Vagina (tissue), 2 donors: ENCODE data around the gene NLRP14. TPM values are rescaled to one million over a fixed set of nuclear protein-coding genes. Genes with fewer than 3 reads are reported as not detected.

Experiments used
- DNase-seq, 2 donors: peaks; one replicate each; pipeline ENCODE4 v3.0.0-alpha.2; 2017; ENCODE audit errors: extremely low spot score in 2 of 2
- H3K27ac ChIP-seq: fragments of 200-600 bp; sonication (generic); one replicate; pipeline ENCODE4 v1.5.1; 2019
- H3K27me3 ChIP-seq: fragments of 200-600 bp; sonication (generic); one replicate; pipeline ENCODE4 v1.5.1; 2019
- H3K36me3 ChIP-seq, 2 donors: fragments of 200-600 bp; sonication (generic); one replicate each; pipeline ENCODE4 v1.5.1; 2017 to 2019
- H3K4me1 ChIP-seq: fragments of 200-600 bp; sonication (generic); one replicate; pipeline ENCODE4 v1.5.1; 2019
- H3K4me3 ChIP-seq, 2 donors: fragments of 200-600 bp; sonication (generic); 1 replicate in 1 of 2; 2 replicates in 1 of 2; pipeline ENCODE4 v1.5.1; 2016 to 2019
- H3K9me3 ChIP-seq: fragments of 200-600 bp; sonication (generic); one replicate; pipeline ENCODE4 v1.5.1; 2019
- CTCF ChIP-seq, 3 experiments: fragments of 450-650 bp in 2 of 3; fragments of 200-600 bp in 1 of 3; sonication (generic) in 1 of 3; IDR thresholded peaks; one replicate each; pipeline ENCODE4 v1.5.1; 2017 to 2019; ENCODE audit warnings: antibody characterized with exemption in 3 of 3, mild to moderate bottlenecking in 2 of 3, moderate library complexity in 2 of 3
- POLR2A ChIP-seq, 2 donors: fragments of 450-650 bp; IDR thresholded peaks; one replicate each; pipeline ENCODE4 v1.6.1; 2017; ENCODE audit warnings: antibody characterized with exemption in 2 of 2, mild to moderate bottlenecking in 2 of 2, moderate library complexity in 2 of 2
- POLR2AphosphoS5 ChIP-seq, 2 donors: sonication (generic); formaldehyde crosslinking; IDR thresholded peaks; one replicate each; pipeline ENCODE4 v1.9.0; 2017; ENCODE audit warnings: antibody characterized with exemption in 2 of 2, mild to moderate bottlenecking in 2 of 2, low read depth in 1 of 2; ENCODE audit not compliant: insufficient read depth in 1 of 2
- intact Hi-C: fragments of 100-400 bp; cut with DNase I; formaldehyde crosslinking; loops from one replicate; pipeline ENCODE4 v1.15.1; 2023
- total RNA-seq: library from RNA; depleted of rRNA; stranded (reverse); fragments of >200 nt; gene quantifications from one replicate; pipeline ENCODE4 v1.2.3, GENCODE V29; 2016

NLRP14 gene
- total RNA-seq, 1 donor from 2014 or later: not detected

GRCh38 chr11:7030836-7031235 is 10.6 kb downstream of the NLRP14 start:
- TF ChIP-seq POLR2AphosphoS5 (IDR thresholded peaks at IDR 0.05; ENCODE audit: insufficient read depth in 1 of 2, low read depth in 1 of 2): no peak
- no peak for TF ChIP-seq CTCF (IDR thresholded peaks at IDR 0.05)
- no peak for TF ChIP-seq POLR2A (IDR thresholded peaks at IDR 0.05)
- Histone ChIP-seq H3K4me1 (no peaks in the 10 kb centered on the region), H3K9me3 (no peaks in the 10 kb centered on the region), H3K27me3 (no peaks in the 10 kb centered on the region), H3K27ac (no peak overlapping the region), H3K4me3 (no peak overlapping the region), H3K36me3 (no peaks in the 10 kb centered on the region)
- intact Hi-C loops: no loop called here
- DNase-seq: no peak

DNA sequence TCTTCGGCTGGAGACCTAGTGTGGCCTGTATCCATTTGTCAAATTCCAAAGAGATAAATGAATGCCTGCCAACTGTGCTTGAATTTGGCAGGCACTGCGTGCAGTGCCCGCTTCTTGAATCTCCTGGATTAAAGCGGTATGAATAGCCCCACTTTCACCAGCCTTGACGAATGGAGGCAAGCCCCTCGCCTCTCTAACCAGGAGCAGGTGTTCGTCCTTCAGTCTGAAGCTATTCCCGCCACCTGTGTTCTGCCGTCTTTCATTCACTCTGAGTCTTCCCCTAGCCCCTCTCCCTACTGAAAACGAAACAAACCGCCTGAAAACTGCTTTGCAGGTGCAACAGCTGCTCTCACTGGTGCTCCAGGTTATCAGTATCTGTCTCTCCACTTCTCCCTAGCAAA is 11.2 kb downstream of the NLRP14 start:
- Histone ChIP-seq H3K4me1 (no peaks in the 10 kb centered on the region), H3K27ac (no peak overlapping the region), H3K9me3 (no peaks in the 10 kb centered on the region), H3K36me3 (no peaks in the 10 kb centered on the region), H3K27me3 (no peaks in the 10 kb centered on the region), H3K4me3 (no peak overlapping the region)
- no peak for DNase-seq
- TF ChIP-seq POLR2A (IDR thresholded peaks at IDR 0.05): no peak
- no peak for TF ChIP-seq CTCF (IDR thresholded peaks at IDR 0.05)
- no peak for TF ChIP-seq POLR2AphosphoS5 (IDR thresholded peaks at IDR 0.05; ENCODE audit: insufficient read depth in 1 of 2, low read depth in 1 of 2)
- intact Hi-C loops: no loop called here

DNA sequence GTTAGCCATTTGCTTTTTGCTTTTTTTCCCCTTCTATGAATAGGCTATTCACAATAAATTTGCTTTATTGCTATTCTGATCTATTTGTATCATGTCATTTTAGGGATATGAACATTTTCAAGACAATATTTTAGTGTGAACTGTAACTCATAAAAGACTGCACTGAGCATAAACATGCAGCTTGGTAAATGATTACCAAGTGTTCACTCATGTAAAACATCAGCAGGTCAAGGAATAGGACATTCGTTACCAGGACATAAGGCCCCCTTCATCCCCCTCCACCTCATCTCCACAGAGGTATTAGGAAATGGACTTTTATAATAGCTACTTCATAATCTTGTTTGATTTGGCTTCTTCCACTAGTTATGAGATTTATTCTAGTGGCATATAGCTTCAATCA is 12.4 kb downstream of the NLRP14 start:
- Histone ChIP-seq H3K9me3 (no peaks in the 10 kb centered on the region), H3K27me3 (no peaks in the 10 kb centered on the region), H3K4me1 (no peaks in the 10 kb centered on the region), H3K27ac (no peak overlapping the region), H3K36me3 (no peaks in the 10 kb centered on the region), H3K4me3 (no peak overlapping the region)
- DNase-seq: no peak
- intact Hi-C loops: no loop called here
- TF ChIP-seq POLR2AphosphoS5 (IDR thresholded peaks at IDR 0.05; ENCODE audit: insufficient read depth in 1 of 2, low read depth in 1 of 2) (no peak), POLR2A (IDR thresholded peaks at IDR 0.05) (no peak), CTCF (IDR thresholded peaks at IDR 0.05) (no peak)

- Histone ChIP-seq H3K4me3 (no peak overlapping the region), H3K9me3 (no peaks in the 10 kb centered on the region), H3K4me1 (no peaks in the 10 kb centered on the region), H3K27me3 (no peaks in the 10 kb centered on the region), H3K27ac (no peak overlapping the region), H3K36me3 (no peaks in the 10 kb centered on the region)
- intact Hi-C loops: no loop called here
- no peak for DNase-seq
- no peak for TF ChIP-seq POLR2A (IDR thresholded peaks at IDR 0.05)
- no peak for TF ChIP-seq CTCF (IDR thresholded peaks at IDR 0.05)
- TF ChIP-seq POLR2AphosphoS5 (IDR thresholded peaks at IDR 0.05; ENCODE audit: insufficient read depth in 1 of 2, low read depth in 1 of 2): no peak
Observed at GRCh38 chr11:7034019-7034418, 13.7 kb downstream of the NLRP14 start.

GRCh38 chr11:7046474-7047175 is 26.3 kb downstream of the NLRP14 start:
- Histone ChIP-seq H3K27ac (no peak overlapping the region), H3K36me3 (no peaks in the 10 kb centered on the region), H3K4me3 (no peak overlapping the region), H3K4me1 (no peaks in the 10 kb centered on the region), H3K9me3 (no peaks in the 10 kb centered on the region), H3K27me3 (no peaks in the 10 kb centered on the region)
- no peak for TF ChIP-seq POLR2A (IDR thresholded peaks at IDR 0.05)
- no peak for TF ChIP-seq CTCF (IDR thresholded peaks at IDR 0.05)
- no peak for TF ChIP-seq POLR2AphosphoS5 (IDR thresholded peaks at IDR 0.05; ENCODE audit: insufficient read depth in 1 of 2, low read depth in 1 of 2)
- DNase-seq: no peak
- intact Hi-C loops: no loop called here
